HL-60 (cell line): ENCODE measurements around the gene RNASE4.
"Not testable (repeated sequence)": the region's sequence is repeated elsewhere in the genome, so short reads cannot be mapped to it uniquely, and the experiment has no call there.

Experiments used
- DNase-seq, 2 experiments: peaks; one replicate each; pipeline ENCODE4 v3.0.0-alpha.2; 2010 to 2020; ENCODE audit warnings: low read depth in 1 of 2, low spot score in 1 of 2
- H3K27ac ChIP-seq: fragments of 250-450 bp; sonication (Bioruptor Pico); replicated peaks from 2 replicates; pipeline ENCODE4 v1.5.1; 2020; ENCODE audit warnings: mild to moderate bottlenecking, moderate library complexity
- H3K27me3 ChIP-seq: fragments of 250-450 bp; sonication (Bioruptor Pico); 2 replicates; pipeline ENCODE4 v1.5.1; 2021; ENCODE audit warnings: mild to moderate bottlenecking, moderate library complexity; ENCODE audit not compliant: insufficient read depth, poor library complexity, severe bottlenecking
- H3K4me3 ChIP-seq: replicated peaks from 2 replicates; pipeline ENCODE4 v1.5.1; 2011; ENCODE audit warnings: mild to moderate bottlenecking, control low read depth, low read length; ENCODE audit not compliant: insufficient read depth
- GABPA ChIP-seq: IDR thresholded peaks from 2 replicates; pipeline ENCODE4 v1.6.1; 2012; ENCODE audit warnings: low read depth
- POLR2AphosphoS5 ChIP-seq: IDR thresholded peaks from 2 replicates; pipeline ENCODE4 v1.6.1; 2012; ENCODE audit warnings: low read depth
- SPI1 ChIP-seq: IDR thresholded peaks from 2 replicates; pipeline ENCODE4 v1.6.1; 2012; ENCODE audit warnings: low read depth, mild to moderate bottlenecking, borderline replicate concordance
- long read RNA-seq: library from polyadenylated mRNA; unstranded; transcript quantifications from one replicate; pipeline ENCODE4 v2.0.0, GENCODE V29; 2020
- TF ChIP-seq, protein P1 (sequence below): IDR thresholded peaks from one replicate; pipeline ENCODE4 v1.5.1; 2011; ENCODE audit warnings: low read length, control low read depth, inconsistent platforms; ENCODE audit not compliant: insufficient read depth
- TF ChIP-seq, protein P2 (sequence below): IDR thresholded peaks from 2 replicates; pipeline ENCODE4 v1.6.1; 2012; ENCODE audit warnings: low read depth; ENCODE audit not compliant: insufficient replicate concordance

RNASE4 gene, protein sequence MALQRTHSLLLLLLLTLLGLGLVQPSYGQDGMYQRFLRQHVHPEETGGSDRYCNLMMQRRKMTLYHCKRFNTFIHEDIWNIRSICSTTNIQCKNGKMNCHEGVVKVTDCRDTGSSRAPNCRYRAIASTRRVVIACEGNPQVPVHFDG
- long read RNA-seq, partial matches to known transcripts: 0 of 3 reads
- long read RNA-seq, other reads (novel, unspliced or antisense): 0 of 3 reads

DNA sequence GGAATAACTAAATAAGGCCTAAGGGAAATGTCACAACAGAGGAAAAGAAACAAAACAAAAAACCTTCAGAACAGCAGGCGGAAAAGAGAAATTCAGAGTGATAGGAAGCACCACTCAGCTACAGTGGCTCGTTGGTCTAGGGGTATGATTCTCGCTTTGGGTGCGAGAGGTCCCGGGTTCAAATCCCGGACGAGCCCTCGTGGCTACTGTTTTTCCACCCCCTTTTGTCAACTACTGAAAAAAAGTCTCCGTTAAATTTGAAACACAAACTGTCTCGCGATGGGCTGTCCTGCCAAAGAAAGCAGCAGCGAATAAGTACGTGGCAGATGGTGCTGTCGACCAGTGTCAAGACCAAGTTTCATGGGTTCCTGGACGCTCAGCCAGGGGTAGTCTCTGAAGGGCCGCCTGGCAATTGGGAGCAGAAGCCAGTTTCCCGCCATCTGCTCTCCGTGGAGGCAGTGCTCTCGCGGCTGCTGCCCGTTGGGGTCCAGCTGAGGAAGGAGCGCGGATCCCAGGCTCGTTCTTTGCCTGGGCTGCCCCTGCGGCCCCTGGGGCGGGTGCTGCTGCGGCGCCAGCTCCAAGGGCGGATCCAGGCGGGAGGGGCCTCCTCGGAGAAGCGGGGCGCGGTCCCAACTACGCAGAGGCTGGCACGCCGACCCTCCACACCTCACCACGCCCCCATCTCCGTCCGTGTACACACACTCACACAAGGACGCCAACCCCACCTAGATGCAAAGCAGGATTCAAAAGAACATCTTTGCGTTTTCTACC, at the start of gene RNASE4:
Gene RNASE4, plus strand, starts transcription at position 670 of the 771 bp plus-strand sequence. CDS start 14,812 bp downstream, outside the sequence.
- peak; percentile 75 to 85 for DNase-seq
- TF ChIP-seq, protein P1, sequence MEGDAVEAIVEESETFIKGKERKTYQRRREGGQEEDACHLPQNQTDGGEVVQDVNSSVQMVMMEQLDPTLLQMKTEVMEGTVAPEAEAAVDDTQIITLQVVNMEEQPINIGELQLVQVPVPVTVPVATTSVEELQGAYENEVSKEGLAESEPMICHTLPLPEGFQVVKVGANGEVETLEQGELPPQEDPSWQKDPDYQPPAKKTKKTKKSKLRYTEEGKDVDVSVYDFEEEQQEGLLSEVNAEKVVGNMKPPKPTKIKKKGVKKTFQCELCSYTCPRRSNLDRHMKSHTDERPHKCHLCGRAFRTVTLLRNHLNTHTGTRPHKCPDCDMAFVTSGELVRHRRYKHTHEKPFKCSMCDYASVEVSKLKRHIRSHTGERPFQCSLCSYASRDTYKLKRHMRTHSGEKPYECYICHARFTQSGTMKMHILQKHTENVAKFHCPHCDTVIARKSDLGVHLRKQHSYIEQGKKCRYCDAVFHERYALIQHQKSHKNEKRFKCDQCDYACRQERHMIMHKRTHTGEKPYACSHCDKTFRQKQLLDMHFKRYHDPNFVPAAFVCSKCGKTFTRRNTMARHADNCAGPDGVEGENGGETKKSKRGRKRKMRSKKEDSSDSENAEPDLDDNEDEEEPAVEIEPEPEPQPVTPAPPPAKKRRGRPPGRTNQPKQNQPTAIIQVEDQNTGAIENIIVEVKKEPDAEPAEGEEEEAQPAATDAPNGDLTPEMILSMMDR: no peak
- peak; percentile 23; the same call in 1 of the 2 replicates for TF ChIP-seq GABPA

DNA sequence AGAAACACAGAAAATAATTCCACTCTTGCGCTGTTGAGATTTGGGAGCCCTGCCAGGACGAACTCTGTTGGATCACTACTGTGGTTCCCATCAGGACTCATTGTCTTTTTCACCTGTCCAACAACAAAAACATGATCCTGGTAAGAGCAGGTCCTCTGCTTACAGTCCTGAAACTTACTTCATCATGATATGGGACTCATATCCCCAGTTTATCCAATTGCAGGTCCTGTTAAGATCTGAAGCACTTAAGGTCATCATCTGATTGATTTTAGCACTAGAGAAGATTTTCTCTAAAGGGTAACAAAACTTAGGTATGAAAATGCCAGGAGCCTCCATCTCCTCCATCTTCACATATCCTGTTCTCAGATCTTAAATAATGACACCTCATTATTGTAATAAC, 42.8 kb upstream of the RNASE4 start, which contains the start of gene OR6S1:
Gene OR6S1, minus strand, starts transcription at position 101 of the 400 bp plus-strand sequence. Its CDS starts 0 bp downstream, at position 101.
- Histone ChIP-seq H3K27ac (no peak within 1 kb of the TSS), H3K4me3 (no peak within 1 kb of the TSS), H3K27me3 (peaks cover 8% of the 10 kb centered on the region)
- TF ChIP-seq POLR2AphosphoS5 (no peak), GABPA (no peak), SPI1 (no peak)
- TF ChIP-seq, protein P2, sequence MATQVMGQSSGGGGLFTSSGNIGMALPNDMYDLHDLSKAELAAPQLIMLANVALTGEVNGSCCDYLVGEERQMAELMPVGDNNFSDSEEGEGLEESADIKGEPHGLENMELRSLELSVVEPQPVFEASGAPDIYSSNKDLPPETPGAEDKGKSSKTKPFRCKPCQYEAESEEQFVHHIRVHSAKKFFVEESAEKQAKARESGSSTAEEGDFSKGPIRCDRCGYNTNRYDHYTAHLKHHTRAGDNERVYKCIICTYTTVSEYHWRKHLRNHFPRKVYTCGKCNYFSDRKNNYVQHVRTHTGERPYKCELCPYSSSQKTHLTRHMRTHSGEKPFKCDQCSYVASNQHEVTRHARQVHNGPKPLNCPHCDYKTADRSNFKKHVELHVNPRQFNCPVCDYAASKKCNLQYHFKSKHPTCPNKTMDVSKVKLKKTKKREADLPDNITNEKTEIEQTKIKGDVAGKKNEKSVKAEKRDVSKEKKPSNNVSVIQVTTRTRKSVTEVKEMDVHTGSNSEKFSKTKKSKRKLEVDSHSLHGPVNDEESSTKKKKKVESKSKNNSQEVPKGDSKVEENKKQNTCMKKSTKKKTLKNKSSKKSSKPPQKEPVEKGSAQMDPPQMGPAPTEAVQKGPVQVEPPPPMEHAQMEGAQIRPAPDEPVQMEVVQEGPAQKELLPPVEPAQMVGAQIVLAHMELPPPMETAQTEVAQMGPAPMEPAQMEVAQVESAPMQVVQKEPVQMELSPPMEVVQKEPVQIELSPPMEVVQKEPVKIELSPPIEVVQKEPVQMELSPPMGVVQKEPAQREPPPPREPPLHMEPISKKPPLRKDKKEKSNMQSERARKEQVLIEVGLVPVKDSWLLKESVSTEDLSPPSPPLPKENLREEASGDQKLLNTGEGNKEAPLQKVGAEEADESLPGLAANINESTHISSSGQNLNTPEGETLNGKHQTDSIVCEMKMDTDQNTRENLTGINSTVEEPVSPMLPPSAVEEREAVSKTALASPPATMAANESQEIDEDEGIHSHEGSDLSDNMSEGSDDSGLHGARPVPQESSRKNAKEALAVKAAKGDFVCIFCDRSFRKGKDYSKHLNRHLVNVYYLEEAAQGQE: no peak
- TF ChIP-seq, protein P1: no peak
- DNase-seq: no peak

More for the DNA sequence above, at the start of gene RNASE4:
- Histone ChIP-seq H3K27me3 (no peaks in the 10 kb centered on the region), H3K4me3 (peak within 1 kb of the TSS; percentile 93), H3K27ac (peak within 1 kb of the TSS; percentile 55)

DNA sequence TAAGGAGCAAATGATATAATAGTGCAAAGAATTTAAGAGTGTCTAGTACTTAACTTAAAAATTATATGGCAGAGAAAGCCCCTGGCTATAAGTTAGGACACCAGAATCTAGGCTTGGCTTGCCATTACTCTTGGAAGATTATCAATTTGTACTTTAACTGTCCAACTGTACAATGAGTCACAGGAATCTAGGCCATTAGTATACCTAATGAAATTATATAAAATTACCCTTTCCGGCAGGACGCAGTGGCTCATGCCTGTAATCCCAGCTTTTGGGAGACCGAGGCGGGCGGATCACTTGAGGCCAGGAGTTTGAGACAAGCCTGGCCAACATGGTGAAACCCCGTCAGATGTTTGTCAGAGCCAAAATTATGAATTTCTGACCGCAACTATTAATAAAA, 42.2 kb upstream of the RNASE4 start:
- DNase-seq: no peak
- TF ChIP-seq, protein P1: no peak
- TF ChIP-seq GABPA: no peak
- TF ChIP-seq POLR2AphosphoS5: no peak
- TF ChIP-seq, protein P2: no peak
- TF ChIP-seq SPI1: no peak
- Histone ChIP-seq H3K27ac (no peak overlapping the region), H3K27me3 (peaks cover 8% of the 10 kb centered on the region), H3K4me3 (no peak overlapping the region)

DNA sequence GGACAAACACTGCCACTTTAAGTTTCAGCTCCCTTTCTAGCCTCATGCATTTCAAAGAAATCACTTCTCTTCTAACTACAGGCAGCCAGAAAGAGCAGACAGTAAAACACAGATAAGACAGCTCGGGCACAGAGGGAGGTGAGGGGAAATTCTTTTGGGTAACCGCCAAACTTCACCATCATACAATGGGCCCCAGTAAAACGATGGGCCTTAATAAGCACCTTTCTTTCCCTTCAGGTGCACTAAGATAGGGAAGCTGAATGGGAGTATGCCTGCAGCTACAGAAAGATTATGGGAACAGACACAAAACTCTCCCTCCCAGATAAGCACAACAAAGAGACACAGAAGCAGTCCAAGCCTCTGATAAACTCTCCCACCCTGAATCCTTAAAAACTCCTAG, 41.6 kb upstream of the RNASE4 start:
- H3K4me3 ChIP-seq, H3K27ac ChIP-seq, DNase-seq, H3K27me3 ChIP-seq: not testable (repeated sequence)
